OCI-LY1 (cell line): Measurements from ENCODE around the gene KIF25.

Experiments
- H2AFZ ChIP-seq: fragments of 200-600 bp; sonication (generic), shearing (Covaris generic); 2 replicates; pipeline ENCODE4 v1.6.0; 2014; ENCODE audit warnings: antibody characterized with exemption, mild to moderate bottlenecking, low read length
- H3F3A ChIP-seq: fragments of 200-600 bp; sonication (generic), shearing (Covaris generic); 2 replicates; pipeline ENCODE4 v1.6.0; 2014; ENCODE audit warnings: mild to moderate bottlenecking, antibody characterized with exemption, low read length, moderate library complexity; ENCODE audit not compliant: insufficient read depth
- H3K27ac ChIP-seq: fragments of 200-600 bp; sonication (generic); 2 replicates; pipeline ENCODE4 v1.5.1; 2014; ENCODE audit warnings: low read length, mixed run types, mild to moderate bottlenecking, low read depth; ENCODE audit not compliant: poor library complexity, severe bottlenecking
- H3K27me3 ChIP-seq: fragments of 200-600 bp; sonication (generic); 2 replicates; pipeline ENCODE4 v1.6.0; 2014; ENCODE audit warnings: antibody characterized with exemption, mild to moderate bottlenecking, low read length, moderate library complexity; ENCODE audit not compliant: insufficient read depth
- H3K36me3 ChIP-seq: fragments of 200-600 bp; sonication (generic); 2 replicates; pipeline ENCODE4 v1.6.1; 2014; ENCODE audit warnings: mild to moderate bottlenecking, antibody characterized with exemption, low read length, moderate library complexity, mixed read lengths; ENCODE audit not compliant: insufficient read depth
- H3K4me1 ChIP-seq: fragments of 200-600 bp; sonication (generic); 2 replicates; pipeline ENCODE4 v1.5.1; 2014; ENCODE audit warnings: mild to moderate bottlenecking, low read length, moderate library complexity; ENCODE audit not compliant: insufficient read depth, severe bottlenecking
- H3K4me2 ChIP-seq: fragments of 200-600 bp; sonication (generic), shearing (Covaris generic); 2 replicates; pipeline ENCODE4 v1.6.1; 2014; ENCODE audit warnings: low read length
- H3K4me3 ChIP-seq: fragments of 200-600 bp; sonication (generic); 2 replicates; pipeline ENCODE4 v1.5.1; 2014; ENCODE audit warnings: low read length, low read depth, mild to moderate bottlenecking, mixed read lengths; ENCODE audit not compliant: poor library complexity, severe bottlenecking
- H3K79me2 ChIP-seq: fragments of 200-600 bp; shearing (Covaris generic); 2 replicates; pipeline ENCODE4 v1.6.1; 2016; ENCODE audit warnings: mixed run types, low read length, mixed read lengths; ENCODE audit not compliant: insufficient read depth
- H3K9ac ChIP-seq: fragments of 200-600 bp; sonication (generic), shearing (Covaris generic); 2 replicates; pipeline ENCODE4 v1.6.1; 2014; ENCODE audit warnings: mild to moderate bottlenecking, low read length, mixed read lengths
- H3K9me2 ChIP-seq: fragments of 200-600 bp; sonication (generic), shearing (Covaris generic); 2 replicates; pipeline ENCODE4 v1.6.1; 2014; ENCODE audit warnings: low read depth, mild to moderate bottlenecking, low read length, mixed read lengths
- H3K9me3 ChIP-seq: fragments of 200-600 bp; shearing (Covaris generic); 2 replicates; pipeline ENCODE4 v1.6.1; 2014; ENCODE audit warnings: low read length, mixed read lengths
- H4K20me1 ChIP-seq: fragments of 200-600 bp; sonication (generic), shearing (Covaris generic); 2 replicates; pipeline ENCODE4 v1.6.0; 2016; ENCODE audit warnings: mild to moderate bottlenecking, low read length; ENCODE audit not compliant: insufficient read depth
- CTCF ChIP-seq: fragments of 200-600 bp; sonication (generic), shearing (Covaris generic); IDR thresholded peaks from 2 replicates; pipeline ENCODE4 v1.5.1; 2017; ENCODE audit warnings: mild to moderate bottlenecking, antibody characterized with exemption, low read length, moderate library complexity, mixed read lengths
- EZH2 ChIP-seq: fragments of 200-600 bp; sonication (generic), shearing (Covaris generic); IDR thresholded peaks from 2 replicates; pipeline ENCODE4 v1.8.0; 2017; ENCODE audit warnings: borderline replicate concordance, mixed run types, mild to moderate bottlenecking, antibody characterized with exemption, low read length, moderate library complexity, mixed read lengths

The KIF25 gene, protein sequence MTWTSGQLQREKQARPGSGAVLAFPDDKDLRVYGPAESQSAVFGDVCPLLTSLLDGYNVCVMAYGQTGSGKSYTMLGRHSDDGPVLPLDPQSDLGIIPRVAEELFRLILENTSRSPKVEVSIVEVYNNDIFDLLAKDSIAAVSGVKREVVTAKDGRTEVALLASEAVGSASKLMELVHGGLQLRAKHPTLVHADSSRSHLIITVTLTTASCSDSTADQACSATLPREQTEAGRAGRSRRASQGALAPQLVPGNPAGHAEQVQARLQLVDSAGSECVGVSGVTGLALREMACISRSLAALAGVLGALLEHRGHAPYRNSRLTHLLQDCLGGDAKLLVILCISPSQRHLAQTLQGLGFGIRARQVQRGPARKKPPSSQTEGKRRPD

DNA sequence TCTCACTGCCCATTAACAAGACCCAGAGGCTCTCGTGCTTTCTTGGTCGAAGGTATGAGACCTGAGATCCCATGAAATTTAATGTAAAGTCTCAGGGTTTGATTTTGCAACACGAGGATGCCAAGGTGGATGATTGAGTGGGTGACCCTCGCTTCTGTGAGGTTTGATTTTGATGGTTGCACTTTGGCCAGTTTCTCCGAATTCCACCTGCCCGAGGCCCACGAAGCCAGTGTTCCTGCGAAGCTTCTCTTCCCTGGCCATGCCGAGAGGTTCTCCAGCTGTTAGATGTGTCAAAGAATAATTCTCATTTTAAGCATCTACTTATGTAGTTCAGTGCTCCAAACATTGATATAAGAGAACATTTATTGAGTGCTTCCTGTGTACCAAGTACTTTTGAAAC is at the start of gene KIF25:
TSS of gene KIF25 (plus strand) at position 30 of the 400 bp plus-strand sequence. CDS start 31,915 bp downstream, outside the sequence.
- Histone ChIP-seq H3F3A (no peaks in the 10 kb centered on the region), H3K27ac (no peak within 1 kb of the TSS), H3K4me2 (no peak within 1 kb of the TSS), H3K79me2 (no peaks in the 10 kb centered on the region), H3K9me2 (no peaks in the 10 kb centered on the region), H3K27me3 (no peaks in the 10 kb centered on the region), H4K20me1 (no peaks in the 10 kb centered on the region), H3K9ac (no peak within 1 kb of the TSS), H3K4me3 (no peak within 1 kb of the TSS), H3K9me3 (no peaks in the 10 kb centered on the region), H2AFZ (no peak within 1 kb of the TSS), H3K36me3 (no peaks in the 10 kb centered on the region), H3K4me1 (no peaks in the 10 kb centered on the region)
- TF ChIP-seq EZH2 (no peak), CTCF (no peak)

GRCh38 chr6:167947716-167948115 is 49.8 kb upstream of the KIF25 start:
- peaks cover 14% of the 10 kb centered on the region; the same call in 1 of the 2 replicates for H3K36me3 ChIP-seq
- no peak overlapping the region for H3K27ac ChIP-seq
- H3K9ac ChIP-seq, result no peak overlapping the region
- no peaks in the 10 kb centered on the region for H3K4me1 ChIP-seq
- no peak overlapping the region for H3K4me3 ChIP-seq
- H3K27me3 ChIP-seq, result no peaks in the 10 kb centered on the region
- no peaks in the 10 kb centered on the region for H3K79me2 ChIP-seq
- no peaks in the 10 kb centered on the region for H3K9me2 ChIP-seq
- H4K20me1 ChIP-seq, result no peaks in the 10 kb centered on the region
- no peaks in the 10 kb centered on the region for H3K9me3 ChIP-seq
- H3K4me2 ChIP-seq, result no peak overlapping the region
- TF ChIP-seq EZH2, result no peak
- TF ChIP-seq CTCF, result no peak
- no peak overlapping the region for H2AFZ ChIP-seq
- H3F3A ChIP-seq, result no peaks in the 10 kb centered on the region

GRCh38 chr6:167948716-167949115 is 48.8 kb upstream of the KIF25 start:
- Histone ChIP-seq H3K4me2 (no peak overlapping the region), H3K79me2 (no peaks in the 10 kb centered on the region), H3K9ac (no peak overlapping the region), H3K9me3 (no peaks in the 10 kb centered on the region), H3K27me3 (no peaks in the 10 kb centered on the region), H3K27ac (no peak overlapping the region), H3F3A (no peaks in the 10 kb centered on the region), H3K9me2 (no peaks in the 10 kb centered on the region), H4K20me1 (no peaks in the 10 kb centered on the region), H3K36me3 (peaks cover 14% of the 10 kb centered on the region; the same call in 1 of the 2 replicates), H3K4me3 (no peak overlapping the region), H3K4me1 (no peaks in the 10 kb centered on the region), H2AFZ (no peak overlapping the region)
- TF ChIP-seq EZH2 (no peak), CTCF (no peak)
